Panc1 (cell line): ENCODE measurements around the gene SOS2.

Source experiments
- POLR2AphosphoS5 ChIP-seq: IDR thresholded peaks from 2 replicates; pipeline ENCODE4 v1.6.1; 2012; ENCODE audit warnings: mild to moderate bottlenecking, low read depth, low read length, moderate library complexity
- REST ChIP-seq, 2 experiments: IDR thresholded peaks; 2 replicates each; pipeline ENCODE4 v1.6.1; 2011 to 2012; ENCODE audit warnings: low read depth in 2 of 2, control low read depth in 1 of 2, low read length in 1 of 2, mild to moderate bottlenecking in 1 of 2, moderate library complexity in 1 of 2; ENCODE audit not compliant: insufficient read depth in 1 of 2
- SIN3A ChIP-seq: IDR thresholded peaks from 2 replicates; pipeline ENCODE4 v1.6.1; 2012; ENCODE audit warnings: low read depth, mild to moderate bottlenecking, low read length, moderate library complexity, borderline replicate concordance; ENCODE audit not compliant: insufficient read depth
- TF ChIP-seq, protein P1 (sequence below): fragments of 450-650 bp; IDR thresholded peaks from 2 replicates; pipeline ENCODE4 v1.5.1; 2017; ENCODE audit warnings: mild to moderate bottlenecking

- TF ChIP-seq, protein P1, sequence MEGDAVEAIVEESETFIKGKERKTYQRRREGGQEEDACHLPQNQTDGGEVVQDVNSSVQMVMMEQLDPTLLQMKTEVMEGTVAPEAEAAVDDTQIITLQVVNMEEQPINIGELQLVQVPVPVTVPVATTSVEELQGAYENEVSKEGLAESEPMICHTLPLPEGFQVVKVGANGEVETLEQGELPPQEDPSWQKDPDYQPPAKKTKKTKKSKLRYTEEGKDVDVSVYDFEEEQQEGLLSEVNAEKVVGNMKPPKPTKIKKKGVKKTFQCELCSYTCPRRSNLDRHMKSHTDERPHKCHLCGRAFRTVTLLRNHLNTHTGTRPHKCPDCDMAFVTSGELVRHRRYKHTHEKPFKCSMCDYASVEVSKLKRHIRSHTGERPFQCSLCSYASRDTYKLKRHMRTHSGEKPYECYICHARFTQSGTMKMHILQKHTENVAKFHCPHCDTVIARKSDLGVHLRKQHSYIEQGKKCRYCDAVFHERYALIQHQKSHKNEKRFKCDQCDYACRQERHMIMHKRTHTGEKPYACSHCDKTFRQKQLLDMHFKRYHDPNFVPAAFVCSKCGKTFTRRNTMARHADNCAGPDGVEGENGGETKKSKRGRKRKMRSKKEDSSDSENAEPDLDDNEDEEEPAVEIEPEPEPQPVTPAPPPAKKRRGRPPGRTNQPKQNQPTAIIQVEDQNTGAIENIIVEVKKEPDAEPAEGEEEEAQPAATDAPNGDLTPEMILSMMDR = no peak
- no peak for TF ChIP-seq POLR2AphosphoS5
- TF ChIP-seq REST (IDR thresholded peaks at IDR 0.05; ENCODE audit: insufficient read depth in 1 of 2, low read depth in 2 of 2, low read length in 1 of 2) = no peak
- no peak for TF ChIP-seq SIN3A
Measured at GRCh38 chr14:50247245-50247644, 15.9 kb upstream of the SOS2 start.
